Activated CD4-positive, alpha-beta memory T cell treated with anti-CD3 and anti-CD28 coated beads for 36 hours (primary cell): ENCODE data around the gene ZHX3. TPM values are rescaled to one million over a fixed set of nuclear protein-coding genes. Genes with fewer than 3 reads are reported as not detected.

Experiments
- CTCF ChIA-PET: fragments of 350-600 bp; sonication (Branson Sonifier 250); formaldehyde crosslinking; loops from one replicate; lab custom pipeline; 2021; ENCODE audit warnings: antibody characterized with exemption, inconsistent platforms; lab: Charles Lee
- POLR2A ChIA-PET: fragments of 350-600 bp; sonication (Branson Sonifier 250); formaldehyde crosslinking; loops from one replicate; lab custom pipeline; 2021; ENCODE audit warnings: antibody characterized with exemption; lab: Charles Lee
- DNase-seq: peaks from one replicate; pipeline ENCODE4 v3.0.0-alpha.2; 2020
- H3K27ac Mint-ChIP-seq: one replicate; pipeline ENCODE4 v1.8.0; 2021; ENCODE audit warnings: mixed read lengths
- H3K27me3 Mint-ChIP-seq: one replicate; pipeline ENCODE4 v1.8.0; 2021; ENCODE audit warnings: mixed read lengths
- H3K36me3 Mint-ChIP-seq: one replicate; pipeline ENCODE4 v1.8.0; 2021; ENCODE audit warnings: mixed read lengths
- H3K4me1 Mint-ChIP-seq: one replicate; pipeline ENCODE4 v1.8.0; 2021; ENCODE audit warnings: low read depth, mixed read lengths
- H3K4me3 Mint-ChIP-seq: one replicate; pipeline ENCODE4 v1.8.0; 2021; ENCODE audit warnings: mild to moderate bottlenecking, mixed read lengths
- H3K9me3 Mint-ChIP-seq: one replicate; pipeline ENCODE4 v1.8.0; 2021; ENCODE audit warnings: mixed read lengths
- intact Hi-C: fragments of 100-400 bp; cut with micrococcal nuclease; formaldehyde crosslinking; loops from one replicate; pipeline ENCODE4 v1.15.1; 2023
- total RNA-seq, 2 experiments: library from RNA; stranded (reverse); gene quantifications; one replicate each; pipeline ENCODE4 v1.2.3, GENCODE V29; 2021

ZHX3 gene
- total RNA-seq, 2 experiments from 2014 or later, result 9.4 to 11.3 TPM

DNA sequence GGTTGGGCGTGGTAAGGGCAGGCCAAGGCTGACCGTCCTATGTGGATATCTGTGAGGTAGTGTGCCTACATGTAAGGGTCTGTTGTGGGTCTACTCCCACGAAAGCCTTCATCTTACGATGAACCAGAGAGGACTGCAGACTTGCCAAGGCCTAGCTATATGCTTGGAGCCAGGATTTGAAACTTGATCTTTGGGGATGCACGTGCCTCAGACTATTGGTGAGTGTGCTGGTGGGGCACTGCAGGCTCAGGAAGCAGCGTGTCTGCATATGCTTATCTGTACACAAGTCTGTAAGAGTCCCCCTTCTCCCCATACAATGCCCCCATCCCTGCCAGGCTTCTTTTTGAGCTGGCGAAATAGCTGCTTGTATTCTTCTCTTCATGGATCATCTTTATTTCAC is 162.3 kb downstream of the ZHX3 start:
- Mint-ChIP-seq H3K4me1 (peaks cover 97% of the 10 kb centered on the region), H3K9me3 (no peaks in the 10 kb centered on the region), H3K4me3 (no peak overlapping the region), H3K27me3 (no peaks in the 10 kb centered on the region), H3K36me3 (peaks cover 17% of the 10 kb centered on the region), H3K27ac (peak overlapping the region; percentile 86)
- ChIA-PET POLR2A (interaction anchor here (1.5 to 7.2 kb wide), 3 partner anchors 9 to 18 kb away, joined by 8 to 85 read pairs (median 69); partner anchors contain the start of gene PLCG1), CTCF (interaction anchor here (0.8 to 7.2 kb wide), 5 partner anchors 10 to 21 kb away, joined by 3 to 73 read pairs (median 3); no protein-coding TSS in a partner anchor)
- DNase-seq, result no peak
- intact Hi-C loops, result loop anchor here (5.0 kb wide), 3 partner anchors 42 to 162 kb away; partner anchors contain the start of gene ZHX3

- DNase-seq, result no peak
- POLR2A ChIA-PET, result interaction anchor here (1.5 to 7.2 kb wide), 3 partner anchors 9 to 18 kb away, joined by 8 to 85 read pairs (median 69); partner anchors contain the start of gene PLCG1
- peak overlapping the region; percentile 86 for H3K27ac Mint-ChIP-seq
- CTCF ChIA-PET, result interaction anchor here (0.8 to 7.2 kb wide), 5 partner anchors 9 to 20 kb away, joined by 3 to 73 read pairs (median 3); no protein-coding TSS in a partner anchor
- no peaks in the 10 kb centered on the region for H3K9me3 Mint-ChIP-seq
- peaks cover 96% of the 10 kb centered on the region for H3K4me1 Mint-ChIP-seq
- H3K27me3 Mint-ChIP-seq, result no peaks in the 10 kb centered on the region
- intact Hi-C loops, result loop anchor here (5.0 kb wide), 3 partner anchors 43 to 163 kb away; partner anchors contain the start of gene ZHX3
- no peak overlapping the region for H3K4me3 Mint-ChIP-seq
- H3K36me3 Mint-ChIP-seq, result peaks cover 12% of the 10 kb centered on the region
These were observed 162.9 kb downstream of the ZHX3 start for GRCh38 chr20:41154436-41155176.

DNA sequence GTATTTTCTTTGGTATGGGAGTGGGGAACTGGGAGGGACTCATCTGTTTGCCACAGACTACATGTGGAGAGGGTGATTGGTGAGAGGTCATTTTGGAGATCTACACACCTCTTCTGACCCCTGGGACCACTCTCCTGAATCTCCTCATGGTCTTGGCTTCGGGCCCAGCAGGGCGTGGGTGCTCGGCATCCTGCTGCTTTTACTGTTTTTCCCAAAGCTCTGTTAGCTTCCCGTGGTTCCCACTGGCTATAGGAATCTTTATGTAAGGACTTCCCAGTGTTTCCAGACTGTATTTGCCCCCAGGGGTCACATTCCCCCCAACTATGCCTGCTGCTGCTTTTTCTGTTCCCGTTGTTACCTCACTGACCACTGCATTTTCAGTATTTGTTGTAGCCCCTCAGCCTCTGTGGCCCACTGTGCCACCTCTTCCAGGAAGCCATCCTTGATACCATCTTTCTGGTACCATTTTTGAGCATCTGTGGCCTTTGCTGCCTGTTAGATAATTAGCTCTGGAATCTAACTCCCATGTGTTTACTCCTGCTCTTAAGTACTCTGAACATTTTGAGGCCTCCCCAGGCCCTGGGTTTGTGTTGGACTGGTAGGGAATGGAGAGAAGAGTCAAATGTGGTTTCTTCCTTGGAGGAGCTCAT is 165.3 kb downstream of the ZHX3 start:
- Mint-ChIP-seq H3K27me3 (no peaks in the 10 kb centered on the region), H3K9me3 (no peaks in the 10 kb centered on the region), H3K4me1 (peaks cover 94% of the 10 kb centered on the region), H3K27ac (peak overlapping the region; percentile 91), H3K4me3 (no peak overlapping the region), H3K36me3 (peaks cover 6% of the 10 kb centered on the region)
- DNase-seq, result no peak
- intact Hi-C loops, result no loop called here
- ChIA-PET POLR2A (interaction anchor here (1.0 to 7.2 kb wide), 2 partner anchors 10 to 16 kb away, joined by 4 to 69 read pairs; no protein-coding TSS in a partner anchor), CTCF (interaction anchor here (0.6 to 7.2 kb wide), 6 partner anchors 10 to 32 kb away, joined by 3 to 60 read pairs (median 6); no protein-coding TSS in a partner anchor)

DNA sequence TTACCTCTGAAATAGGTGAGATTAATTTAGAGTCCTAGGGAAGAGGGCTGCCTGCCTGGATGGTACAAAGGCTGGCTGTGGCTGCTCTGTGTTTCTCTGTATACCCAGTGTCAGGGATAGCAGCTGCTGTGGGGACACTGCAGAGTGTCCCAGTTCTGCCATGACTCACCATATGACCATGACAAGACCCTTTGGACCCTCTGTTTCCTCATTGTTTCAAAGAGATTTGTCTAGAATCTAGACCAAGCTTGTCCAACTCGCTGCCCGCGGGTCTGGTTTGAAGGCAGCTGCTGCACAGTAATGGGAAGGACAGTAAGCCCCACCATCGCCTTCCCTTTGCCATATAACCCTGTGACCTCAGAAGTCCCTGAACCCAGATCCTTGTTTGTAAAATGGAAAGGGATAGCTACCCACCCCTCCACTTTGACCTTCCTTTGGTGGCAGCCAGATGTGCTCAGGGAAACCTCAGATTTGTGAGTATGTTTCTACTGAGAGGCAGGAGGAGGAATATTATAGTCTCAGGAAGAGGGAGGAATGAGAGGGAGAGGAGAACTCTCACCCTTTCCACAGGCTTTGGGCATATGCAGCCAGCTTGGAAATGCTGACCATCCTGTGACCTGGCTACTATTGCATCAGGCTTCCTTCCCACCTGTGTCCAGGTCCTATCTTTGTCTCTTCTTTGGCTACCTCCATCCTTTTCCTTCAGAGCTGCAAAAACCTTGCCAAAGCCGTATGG is 166.2 kb downstream of the ZHX3 start:
- ChIA-PET POLR2A (interaction anchor here (1.4 to 1.5 kb wide), 2 partner anchors 9 to 13 kb away, joined by 4 to 5 read pairs; no protein-coding TSS in a partner anchor), CTCF (interaction anchor here (0.8 to 3.8 kb wide), 3 partner anchors 10 to 161 kb away, joined by 3 to 19 read pairs (median 3); no protein-coding TSS in a partner anchor)
- Mint-ChIP-seq H3K4me3 (no peak overlapping the region), H3K27ac (peak overlapping the region; percentile 91), H3K9me3 (no peaks in the 10 kb centered on the region), H3K36me3 (peaks cover 9% of the 10 kb centered on the region), H3K4me1 (peaks cover 94% of the 10 kb centered on the region), H3K27me3 (no peaks in the 10 kb centered on the region)
- intact Hi-C loops, result no loop called here
- DNase-seq, result no peak

GRCh38 chr20:41150664-41151063 is 166.9 kb downstream of the ZHX3 start:
- Mint-ChIP-seq H3K36me3 (peaks cover 9% of the 10 kb centered on the region), H3K9me3 (no peaks in the 10 kb centered on the region), H3K4me3 (no peak overlapping the region), H3K4me1 (peaks cover 94% of the 10 kb centered on the region), H3K27ac (peak overlapping the region; percentile 91), H3K27me3 (no peaks in the 10 kb centered on the region)
- ChIA-PET CTCF (interaction anchor here (0.6 to 3.8 kb wide), 4 partner anchors 9 to 1278 kb away, joined by 3 to 19 read pairs (median 3); no protein-coding TSS in a partner anchor), POLR2A (interaction anchor here (1.4 to 1.5 kb wide), 2 partner anchors 9 to 12 kb away, joined by 4 to 5 read pairs; no protein-coding TSS in a partner anchor)
- intact Hi-C loops, result no loop called here
- peak; percentile 32 for DNase-seq

DNA sequence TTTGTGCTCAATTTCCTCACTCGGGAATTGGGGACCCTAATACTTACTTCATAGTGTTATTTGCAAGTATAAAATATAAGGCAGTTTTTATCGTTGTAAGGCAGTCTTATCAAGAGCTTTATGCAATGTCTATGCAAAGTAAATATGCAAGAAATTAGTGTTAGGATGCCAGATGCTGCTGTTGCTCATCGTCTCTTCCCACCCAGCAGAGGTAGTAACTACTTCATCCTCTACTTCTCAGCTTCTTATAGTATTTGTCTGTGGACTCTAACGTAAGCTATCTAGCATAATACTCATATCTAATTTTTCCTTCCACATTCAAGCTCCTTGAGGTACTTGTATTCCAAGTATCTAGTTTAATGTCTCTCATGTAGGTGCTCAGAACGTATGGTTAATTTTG is 168.6 kb downstream of the ZHX3 start:
- intact Hi-C loops, result no loop called here
- CTCF ChIA-PET, result interaction anchor here (1.6 to 3.8 kb wide), 2 partner anchors 14 to 24 kb away, joined by 5 to 19 read pairs; no protein-coding TSS in a partner anchor
- no peak for DNase-seq
- H3K9me3 Mint-ChIP-seq, result no peaks in the 10 kb centered on the region
- POLR2A ChIA-PET, result no interaction called here
- H3K36me3 Mint-ChIP-seq, result peaks cover 5% of the 10 kb centered on the region
- no peak overlapping the region for H3K4me3 Mint-ChIP-seq
- H3K27ac Mint-ChIP-seq, result peak overlapping the region; percentile 57
- H3K4me1 Mint-ChIP-seq, result peaks cover 94% of the 10 kb centered on the region
- H3K27me3 Mint-ChIP-seq, result no peaks in the 10 kb centered on the region

GRCh38 chr20:41147767-41148191 is 169.8 kb downstream of the ZHX3 start:
- intact Hi-C loops, result no loop called here
- no peaks in the 10 kb centered on the region for H3K9me3 Mint-ChIP-seq
- H3K27me3 Mint-ChIP-seq, result no peaks in the 10 kb centered on the region
- ChIA-PET POLR2A (no interaction called here), CTCF (interaction anchor here (0.6 to 1.2 kb wide), 5 partner anchors 12 to 27 kb away, joined by 3 to 11 read pairs (median 3); no protein-coding TSS in a partner anchor)
- H3K36me3 Mint-ChIP-seq, result peaks cover 6% of the 10 kb centered on the region
- DNase-seq, result no peak
- H3K27ac Mint-ChIP-seq, result peak overlapping the region; percentile 85
- no peak overlapping the region for H3K4me3 Mint-ChIP-seq
- H3K4me1 Mint-ChIP-seq, result peaks cover 95% of the 10 kb centered on the region

- H3K27ac Mint-ChIP-seq, result peak overlapping the region; percentile 85
- no peak overlapping the region for H3K4me3 Mint-ChIP-seq
- ChIA-PET POLR2A (interaction anchor here (0.6 to 2.0 kb wide), 5 partner anchors 9 to 193 kb away, joined by 3 to 8 read pairs (median 5); no protein-coding TSS in a partner anchor), CTCF (interaction anchor here (1.0 to 2.4 kb wide), 3 partner anchors 9 to 155 kb away, joined by 3 to 12 read pairs (median 7); no protein-coding TSS in a partner anchor)
- H3K36me3 Mint-ChIP-seq, result peaks cover 6% of the 10 kb centered on the region
- DNase-seq, result no peak
- peaks cover 97% of the 10 kb centered on the region for H3K4me1 Mint-ChIP-seq
- H3K27me3 Mint-ChIP-seq, result no peaks in the 10 kb centered on the region
- intact Hi-C loops, result no loop called here
- H3K9me3 Mint-ChIP-seq, result no peaks in the 10 kb centered on the region
These were observed 171.5 kb downstream of the ZHX3 start for GRCh38 chr20:41145821-41146620.

DNA sequence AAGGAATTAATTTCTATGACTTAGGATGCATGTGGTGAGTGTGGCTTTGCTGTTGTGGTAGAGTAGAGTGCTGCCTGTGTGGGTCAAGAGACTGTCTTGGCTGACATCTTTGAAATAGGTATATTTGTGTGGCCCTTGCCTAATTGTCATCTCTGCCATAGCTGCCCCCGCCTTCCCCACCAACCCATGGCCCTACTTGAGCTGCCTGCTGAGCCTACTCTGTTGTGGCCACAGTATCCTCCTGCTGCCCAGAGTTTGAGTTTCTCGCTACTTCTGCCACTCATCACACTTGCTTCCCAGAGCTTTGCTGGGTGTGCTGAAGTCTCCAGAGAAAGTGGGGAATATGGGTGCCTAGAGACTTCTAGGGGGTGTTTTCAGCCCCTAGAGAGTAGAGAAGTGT is 172.2 kb downstream of the ZHX3 start:
- Mint-ChIP-seq H3K27me3 (no peaks in the 10 kb centered on the region), H3K36me3 (peaks cover 8% of the 10 kb centered on the region), H3K4me3 (no peak overlapping the region), H3K9me3 (no peaks in the 10 kb centered on the region), H3K4me1 (peaks cover 97% of the 10 kb centered on the region), H3K27ac (peak overlapping the region; percentile 51)
- intact Hi-C loops, result no loop called here
- CTCF ChIA-PET, result interaction anchor here (1.0 to 2.4 kb wide), 3 partner anchors 10 to 155 kb away, joined by 3 to 12 read pairs (median 7); no protein-coding TSS in a partner anchor
- no peak for DNase-seq
- POLR2A ChIA-PET, result interaction anchor here (1.7 to 2.0 kb wide), 2 partner anchors 10 to 12 kb away, joined by 7 to 8 read pairs; no protein-coding TSS in a partner anchor

- H3K4me3 Mint-ChIP-seq, result peak overlapping the region; percentile 94
- H3K27ac Mint-ChIP-seq, result peak overlapping the region; percentile 92
- no peaks in the 10 kb centered on the region for H3K9me3 Mint-ChIP-seq
- POLR2A ChIA-PET, result interaction anchor here (0.7 to 4.3 kb wide), 3 partner anchors 12 to 115 kb away, joined by 3 to 69 read pairs (median 3); no protein-coding TSS in a partner anchor
- peaks cover 92% of the 10 kb centered on the region for H3K4me1 Mint-ChIP-seq
- intact Hi-C loops, result loop anchor here (2.0 kb wide), 1 partner anchor 89 kb away; no protein-coding TSS in a partner anchor
- no peaks in the 10 kb centered on the region for H3K27me3 Mint-ChIP-seq
- H3K36me3 Mint-ChIP-seq, result peaks cover 19% of the 10 kb centered on the region
- CTCF ChIA-PET, result interaction anchor here (0.8 to 4.9 kb wide), 7 partner anchors 8 to 197 kb away, joined by 4 to 60 read pairs (median 6); partner anchors contain the start of gene LPIN3
- DNase-seq, result no peak
These were observed 174.2 kb downstream of the ZHX3 start for GRCh38 chr20:41143354-41143753.
